ENCODE results near the gene CASTOR1. TPM values are rescaled to one million over a fixed set of nuclear protein-coding genes. Genes with fewer than 3 reads are reported as not detected.

The CASTOR1 gene
- total and polyA plus RNA-seq, 4 donors, result 12.6 to 26.5 (median 15.3) TPM

GRCh38 chr22:30240541-30241417 is 48.5 kb downstream of the CASTOR1 start:
- no peak for DNase-seq

GRCh38 chr22:30239488-30240405 is 49.6 kb downstream of the CASTOR1 start:
- Histone ChIP-seq H3K4me3 (no peak overlapping the region), H3K36me3 (ENCODE audit: control insufficient read depth in 4 of 4, insufficient read depth in 4 of 4, low read length in 4 of 4) (no peaks in the 10 kb centered on the region), H3K9me3 (ENCODE audit: control insufficient read depth in 4 of 4, insufficient read depth in 3 of 4, low read length in 3 of 4) (no peaks in the 10 kb centered on the region), H3K27ac (ENCODE audit: low read depth in 1 of 2, low read length in 1 of 2) (no peak overlapping the region), H3K4me1 (ENCODE audit: control insufficient read depth in 5 of 5, insufficient read depth in 5 of 5, low read length in 5 of 5) (peaks cover 0 to 61% (median 13%) of the 10 kb centered on the region in 5 donors), H3K27me3 (ENCODE audit: control insufficient read depth in 3 of 3, insufficient read depth in 3 of 3, low read length in 2 of 3) (peaks cover 0 to 4% (median 0%) of the 10 kb centered on the region in 3 donors), H3K9ac (ENCODE audit: insufficient read depth in 1 of 2, low read length in 2 of 2) (no peak overlapping the region)
- WGBS, 2 donors, result 76 to 79% methylated on average over 17 of the region's 17 CpGs
- no peak for TF ChIP-seq CTCF (IDR thresholded peaks at IDR 0.05; ENCODE audit: control extremely low read depth, extremely low read depth)
- ATAC-seq (ENCODE audit: insufficient read depth, low FRiP score) (no peak), DNase-seq (no peak)

More at GRCh38 chr22:30240541-30241417, 48.5 kb downstream of the CASTOR1 start:
- no peak for TF ChIP-seq CTCF (IDR thresholded peaks at IDR 0.05; ENCODE audit: control extremely low read depth, extremely low read depth)
- Histone ChIP-seq H3K4me3 (no peak overlapping the region), H3K4me1 (ENCODE audit: control insufficient read depth in 5 of 5, insufficient read depth in 5 of 5, low read length in 5 of 5) (peaks cover 0 to 54% (median 13%) of the 10 kb centered on the region in 5 donors), H3K9ac (ENCODE audit: insufficient read depth in 1 of 2, low read length in 2 of 2) (peak overlapping the region in 1 of 2 donors; percentile 20), H3K27me3 (ENCODE audit: control insufficient read depth in 3 of 3, insufficient read depth in 3 of 3, low read length in 2 of 3) (peaks cover 0 to 11% (median 0%) of the 10 kb centered on the region in 3 donors), H3K36me3 (ENCODE audit: control insufficient read depth in 4 of 4, insufficient read depth in 4 of 4, low read length in 4 of 4) (no peaks in the 10 kb centered on the region), H3K27ac (ENCODE audit: low read depth in 1 of 2, low read length in 1 of 2) (no peak overlapping the region), H3K9me3 (ENCODE audit: control insufficient read depth in 4 of 4, insufficient read depth in 3 of 4, low read length in 3 of 4) (no peaks in the 10 kb centered on the region)
- 81 to 88% methylated on average over 24 of the region's 24 CpGs for WGBS, 2 donors
- no peak for ATAC-seq (ENCODE audit: insufficient read depth, low FRiP score)

- Histone ChIP-seq H3K4me1 (ENCODE audit: control insufficient read depth in 5 of 5, insufficient read depth in 5 of 5, low read length in 5 of 5) (peaks cover 0 to 64% (median 13%) of the 10 kb centered on the region in 5 donors), H3K4me3 (no peak overlapping the region), H3K36me3 (ENCODE audit: control insufficient read depth in 4 of 4, insufficient read depth in 4 of 4, low read length in 4 of 4) (no peaks in the 10 kb centered on the region), H3K9ac (ENCODE audit: insufficient read depth in 1 of 2, low read length in 2 of 2) (no peak overlapping the region), H3K27ac (ENCODE audit: low read depth in 1 of 2, low read length in 1 of 2) (no peak overlapping the region), H3K27me3 (ENCODE audit: control insufficient read depth in 3 of 3, insufficient read depth in 3 of 3, low read length in 2 of 3) (no peaks in the 10 kb centered on the region), H3K9me3 (ENCODE audit: control insufficient read depth in 4 of 4, insufficient read depth in 3 of 4, low read length in 3 of 4) (no peaks in the 10 kb centered on the region)
- TF ChIP-seq CTCF (IDR thresholded peaks at IDR 0.05; ENCODE audit: control extremely low read depth, extremely low read depth), result no peak
- DNase-seq, result peak; percentile 73 to 85 (median 74)
- 77 to 82% methylated on average over 27 of the region's 27 CpGs for WGBS, 2 donors
- ATAC-seq (ENCODE audit: insufficient read depth, low FRiP score), result no peak
These were observed 50.4 kb downstream of the CASTOR1 start for GRCh38 chr22:30238661-30239487.
